Activated naive CD4-positive, alpha-beta T cell treated with anti-CD3 and anti-CD28 coated beads, Interleukin-2, amount 10 ng/mL, durations not matched to agents 7 days and 5 days (primary cell): ENCODE measurements around the gene NFKBIL1.

Experiments
- CTCF ChIA-PET: fragments of 350-600 bp; sonication (Branson Sonifier 250); formaldehyde crosslinking; loops from one replicate; lab custom pipeline; 2021; ENCODE audit warnings: antibody characterized with exemption; lab: Charles Lee
- DNase-seq: peaks from one replicate; pipeline ENCODE4 v3.0.0-alpha.2; 2020
- H3K27ac Mint-ChIP-seq: one replicate; pipeline ENCODE4 v1.8.0; 2021; ENCODE audit warnings: mild to moderate bottlenecking, moderate library complexity, mixed read lengths
- H3K27me3 Mint-ChIP-seq: one replicate; pipeline ENCODE4 v1.8.0; 2021; ENCODE audit warnings: mild to moderate bottlenecking, mixed read lengths
- H3K36me3 Mint-ChIP-seq: one replicate; pipeline ENCODE4 v1.8.0; 2021; ENCODE audit warnings: mixed read lengths
- H3K4me1 Mint-ChIP-seq: one replicate; pipeline ENCODE4 v1.8.0; 2021; ENCODE audit warnings: mixed read lengths
- H3K4me3 Mint-ChIP-seq: one replicate; pipeline ENCODE4 v1.8.0; 2021; ENCODE audit warnings: mild to moderate bottlenecking, moderate library complexity, mixed read lengths
- H3K9me3 Mint-ChIP-seq: one replicate; pipeline ENCODE4 v1.8.0; 2021; ENCODE audit warnings: mixed read lengths

NFKBIL1 gene

GRCh38 chr6:31576897-31577578 lies 29.6 kb downstream of the NFKBIL1 start:
- H3K9me3 Mint-ChIP-seq: no peaks in the 10 kb centered on the region
- H3K4me1 Mint-ChIP-seq: peaks cover 73% of the 10 kb centered on the region
- DNase-seq: peak; percentile 73
- H3K27me3 Mint-ChIP-seq: peaks cover 4% of the 10 kb centered on the region
- peak overlapping the region; percentile 92 for H3K4me3 Mint-ChIP-seq
- H3K36me3 Mint-ChIP-seq: peaks cover 68% of the 10 kb centered on the region
- CTCF ChIA-PET: interaction anchor here (2.5 to 33.1 kb wide), 3 partner anchors 9 to 24 kb away, joined by 9 to 1087 read pairs (median 780); partner anchors contain the start of genes ATP6V1G2, LST1, NCR3 and NFKBIL1
- H3K27ac Mint-ChIP-seq: peak overlapping the region; percentile 87

- H3K27ac Mint-ChIP-seq: peak overlapping the region; percentile 87
- H3K4me3 Mint-ChIP-seq: peak overlapping the region; percentile 92
- peaks cover 4% of the 10 kb centered on the region for H3K27me3 Mint-ChIP-seq
- H3K4me1 Mint-ChIP-seq: peaks cover 72% of the 10 kb centered on the region
- H3K9me3 Mint-ChIP-seq: no peaks in the 10 kb centered on the region
- CTCF ChIA-PET: interaction anchor here (2.5 to 33.1 kb wide), 3 partner anchors 9 to 25 kb away, joined by 9 to 1087 read pairs (median 780); partner anchors contain the start of genes ATP6V1G2, LST1, NCR3 and NFKBIL1
- peaks cover 73% of the 10 kb centered on the region for H3K36me3 Mint-ChIP-seq
- DNase-seq: no peak
These were observed 30.2 kb downstream of the NFKBIL1 start for GRCh38 chr6:31577579-31577966.

- Mint-ChIP-seq H3K36me3 (peaks cover 74% of the 10 kb centered on the region), H3K4me1 (peaks cover 70% of the 10 kb centered on the region), H3K9me3 (no peaks in the 10 kb centered on the region), H3K27ac (peak overlapping the region; percentile 97), H3K4me3 (peak overlapping the region; percentile 93), H3K27me3 (peaks cover 4% of the 10 kb centered on the region)
- CTCF ChIA-PET: interaction anchor here (1.2 to 33.1 kb wide), 4 partner anchors 8 to 25 kb away, joined by 3 to 1087 read pairs (median 394); partner anchors contain the start of genes ATP6V1G2, LST1, NCR3 and NFKBIL1
- DNase-seq: no peak
These were observed 31.0 kb downstream of the NFKBIL1 start for GRCh38 chr6:31578184-31579118.

- Mint-ChIP-seq H3K36me3 (peaks cover 71% of the 10 kb centered on the region), H3K27me3 (peaks cover 4% of the 10 kb centered on the region), H3K27ac (peak overlapping the region; percentile 97), H3K4me1 (peaks cover 70% of the 10 kb centered on the region), H3K4me3 (peak overlapping the region; percentile 93), H3K9me3 (no peaks in the 10 kb centered on the region)
- CTCF ChIA-PET: interaction anchor here (1.2 to 33.1 kb wide), 3 partner anchors 9 to 26 kb away, joined by 3 to 1087 read pairs (median 780); partner anchors contain the start of genes ATP6V1G2, LST1, NCR3 and NFKBIL1
- DNase-seq: no peak
These were observed 31.7 kb downstream of the NFKBIL1 start for GRCh38 chr6:31579119-31579505.

- Mint-ChIP-seq H3K27me3 (peaks cover 4% of the 10 kb centered on the region), H3K27ac (peak overlapping the region; percentile 97), H3K36me3 (peaks cover 71% of the 10 kb centered on the region), H3K4me1 (peaks cover 70% of the 10 kb centered on the region), H3K4me3 (peak overlapping the region; percentile 93), H3K9me3 (no peaks in the 10 kb centered on the region)
- no peak for DNase-seq
- CTCF ChIA-PET: interaction anchor here (0.6 to 33.1 kb wide), 9 partner anchors 9 to 159 kb away, joined by 3 to 1087 read pairs (median 4); partner anchors contain the start of genes ATP6V1G2, LST1, NCR3 and NFKBIL1
These were observed 32.4 kb downstream of the NFKBIL1 start for GRCh38 chr6:31579546-31580437.

GRCh38 chr6:31580438-31580740 lies 33.0 kb downstream of the NFKBIL1 start:
- peaks cover 69% of the 10 kb centered on the region for H3K36me3 Mint-ChIP-seq
- CTCF ChIA-PET: interaction anchor here (0.6 to 33.1 kb wide), 9 partner anchors 9 to 158 kb away, joined by 3 to 1087 read pairs (median 4); partner anchors contain the start of genes ATP6V1G2, LST1, NCR3 and NFKBIL1
- no peak for DNase-seq
- peak overlapping the region; percentile 93 for H3K4me3 Mint-ChIP-seq
- peak overlapping the region; percentile 97 for H3K27ac Mint-ChIP-seq
- H3K27me3 Mint-ChIP-seq: peaks cover 2% of the 10 kb centered on the region
- H3K9me3 Mint-ChIP-seq: no peaks in the 10 kb centered on the region
- peaks cover 70% of the 10 kb centered on the region for H3K4me1 Mint-ChIP-seq

- DNase-seq: peak; percentile 90
- peak overlapping the region; percentile 97 for H3K27ac Mint-ChIP-seq
- peaks cover 66% of the 10 kb centered on the region for H3K36me3 Mint-ChIP-seq
- H3K27me3 Mint-ChIP-seq: no peaks in the 10 kb centered on the region
- peak overlapping the region; percentile 93 for H3K4me3 Mint-ChIP-seq
- CTCF ChIA-PET: interaction anchor here (0.6 to 33.1 kb wide), 9 partner anchors 10 to 158 kb away, joined by 3 to 1087 read pairs (median 4); partner anchors contain the start of genes ATP6V1G2, LST1, NCR3 and NFKBIL1
- peaks cover 70% of the 10 kb centered on the region for H3K4me1 Mint-ChIP-seq
- no peaks in the 10 kb centered on the region for H3K9me3 Mint-ChIP-seq
These were observed 33.5 kb downstream of the NFKBIL1 start for GRCh38 chr6:31580807-31581433.

- H3K36me3 Mint-ChIP-seq: peaks cover 58% of the 10 kb centered on the region
- CTCF ChIA-PET: interaction anchor here (1.2 to 33.1 kb wide), 5 partner anchors 12 to 157 kb away, joined by 3 to 1087 read pairs (median 4); partner anchors contain the start of genes ATP6V1G2, LST1, NCR3 and NFKBIL1
These were observed 34.2 kb downstream of the NFKBIL1 start for GRCh38 chr6:31581434-31582229.

GRCh38 chr6:31582230-31582643 lies 34.8 kb downstream of the NFKBIL1 start, which contains the start of gene LTB:
Gene LTB (minus strand): TSS chr6:31582424. CDS start chr6:31582417, 7 bp downstream.
- DNase-seq: peak; percentile 88
- no peaks in the 10 kb centered on the region for H3K27me3 Mint-ChIP-seq

More at GRCh38 chr6:31581434-31582229, 34.2 kb downstream of the NFKBIL1 start:
- peak overlapping the region; percentile 93 for H3K4me3 Mint-ChIP-seq
- H3K4me1 Mint-ChIP-seq: peaks cover 72% of the 10 kb centered on the region
- H3K9me3 Mint-ChIP-seq: no peaks in the 10 kb centered on the region
- peak overlapping the region; percentile 97 for H3K27ac Mint-ChIP-seq
- no peaks in the 10 kb centered on the region for H3K27me3 Mint-ChIP-seq
- DNase-seq: peak; percentile 51

GRCh38 chr6:31585491-31585890 lies 38.1 kb downstream of the NFKBIL1 start:
- CTCF ChIA-PET: interaction anchor here (22.2 to 33.1 kb wide), 3 partner anchors 8 to 32 kb away, joined by 780 to 1087 read pairs (median 780); partner anchors contain the start of genes ATP6V1G2, LST1, LTA and LTB
- Mint-ChIP-seq H3K9me3 (no peaks in the 10 kb centered on the region), H3K36me3 (peaks cover 33% of the 10 kb centered on the region), H3K4me1 (peaks cover 70% of the 10 kb centered on the region), H3K4me3 (peak overlapping the region; percentile 71), H3K27ac (peak overlapping the region; percentile 97), H3K27me3 (no peaks in the 10 kb centered on the region)
- peak; percentile 76 for DNase-seq

More at GRCh38 chr6:31582230-31582643, 34.8 kb downstream of the NFKBIL1 start, which contains the start of gene LTB:
- CTCF ChIA-PET: interaction anchor here (1.0 to 33.1 kb wide), 4 partner anchors 12 to 29 kb away, joined by 3 to 1087 read pairs (median 392); partner anchors contain the start of genes ATP6V1G2, LST1, NCR3 and NFKBIL1
- Mint-ChIP-seq H3K4me1 (peaks cover 72% of the 10 kb centered on the region), H3K27ac (peak within 1 kb of the TSS; percentile 97), H3K9me3 (no peaks in the 10 kb centered on the region), H3K36me3 (peaks cover 54% of the 10 kb centered on the region), H3K4me3 (peak within 1 kb of the TSS; percentile 93)

- CTCF ChIA-PET: interaction anchor here (0.5 to 33.1 kb wide), 4 partner anchors 8 to 33 kb away, joined by 4 to 1087 read pairs (median 780); partner anchors contain the start of genes ATP6V1G2, LST1, LTA and LTB
- Mint-ChIP-seq H3K9me3 (no peaks in the 10 kb centered on the region), H3K27me3 (no peaks in the 10 kb centered on the region)
These were observed 38.6 kb downstream of the NFKBIL1 start, which contains the start of gene LST1 for GRCh38 chr6:31586008-31586407. Gene LST1 (plus strand): TSS chr6:31586277. CDS start chr6:31587300, 1,023 bp downstream.

More at GRCh38 chr6:31586008-31586407, 38.6 kb downstream of the NFKBIL1 start, which contains the start of gene LST1:
- Mint-ChIP-seq H3K4me3 (peak within 1 kb of the TSS; percentile 71), H3K4me1 (peaks cover 74% of the 10 kb centered on the region), H3K27ac (peak within 1 kb of the TSS; percentile 97), H3K36me3 (peaks cover 30% of the 10 kb centered on the region)
- no peak for DNase-seq
